ENCODE data around the gene LITAFD. TPM values are rescaled to one million over a fixed set of nuclear protein-coding genes. Genes with fewer than 3 reads are reported as not detected.
A peak's percentile ranks its signal among the peaks of the same experiment; 100 is the strongest.

Gene LITAFD
- total and polyA plus RNA-seq, 9 donors = not detected

DNA sequence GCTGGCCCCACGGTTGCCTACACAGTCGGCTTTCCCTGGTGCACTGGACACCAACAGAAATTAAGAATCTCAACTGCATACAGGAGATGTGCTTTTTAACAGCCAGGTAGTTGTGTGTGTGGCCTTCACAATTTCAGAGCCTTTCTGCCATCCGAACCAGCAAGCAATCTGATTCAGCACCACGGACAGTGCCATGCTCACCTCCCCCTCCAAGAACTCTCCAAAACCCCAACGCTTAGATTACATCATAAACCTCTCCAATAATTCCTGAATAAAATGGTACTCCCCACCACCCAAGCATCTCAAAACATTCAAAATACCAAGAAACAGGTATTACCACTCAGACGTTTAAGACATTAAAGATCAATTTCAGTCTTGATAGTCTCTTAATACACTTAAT is 49.7 kb downstream of the LITAFD start:
- peak; percentile 54 to 78 (median 68) for DNase-seq
- Histone ChIP-seq H3K4me3 (no peak overlapping the region), H3K4me1 (ENCODE audit: insufficient read depth) (peaks cover 13% of the 10 kb centered on the region), H3K27ac (no peak overlapping the region), H3K27me3 (no peaks in the 10 kb centered on the region), H3K9me3 (no peaks in the 10 kb centered on the region), H3K36me3 (no peaks in the 10 kb centered on the region)
- intact Hi-C loops (cut with DNase I) = no loop called here
- TF ChIP-seq EP300 (IDR thresholded peaks at IDR 0.05) (no peak), POLR2A (IDR thresholded peaks at IDR 0.05) (no peak)
- TF ChIP-seq, protein P1, sequence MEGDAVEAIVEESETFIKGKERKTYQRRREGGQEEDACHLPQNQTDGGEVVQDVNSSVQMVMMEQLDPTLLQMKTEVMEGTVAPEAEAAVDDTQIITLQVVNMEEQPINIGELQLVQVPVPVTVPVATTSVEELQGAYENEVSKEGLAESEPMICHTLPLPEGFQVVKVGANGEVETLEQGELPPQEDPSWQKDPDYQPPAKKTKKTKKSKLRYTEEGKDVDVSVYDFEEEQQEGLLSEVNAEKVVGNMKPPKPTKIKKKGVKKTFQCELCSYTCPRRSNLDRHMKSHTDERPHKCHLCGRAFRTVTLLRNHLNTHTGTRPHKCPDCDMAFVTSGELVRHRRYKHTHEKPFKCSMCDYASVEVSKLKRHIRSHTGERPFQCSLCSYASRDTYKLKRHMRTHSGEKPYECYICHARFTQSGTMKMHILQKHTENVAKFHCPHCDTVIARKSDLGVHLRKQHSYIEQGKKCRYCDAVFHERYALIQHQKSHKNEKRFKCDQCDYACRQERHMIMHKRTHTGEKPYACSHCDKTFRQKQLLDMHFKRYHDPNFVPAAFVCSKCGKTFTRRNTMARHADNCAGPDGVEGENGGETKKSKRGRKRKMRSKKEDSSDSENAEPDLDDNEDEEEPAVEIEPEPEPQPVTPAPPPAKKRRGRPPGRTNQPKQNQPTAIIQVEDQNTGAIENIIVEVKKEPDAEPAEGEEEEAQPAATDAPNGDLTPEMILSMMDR (IDR thresholded peaks at IDR 0.05) = no peak
- WGBS, 3 donors = 21 to 30% (median 21%) methylated on average over 6 of the region's 6 CpGs

DNA sequence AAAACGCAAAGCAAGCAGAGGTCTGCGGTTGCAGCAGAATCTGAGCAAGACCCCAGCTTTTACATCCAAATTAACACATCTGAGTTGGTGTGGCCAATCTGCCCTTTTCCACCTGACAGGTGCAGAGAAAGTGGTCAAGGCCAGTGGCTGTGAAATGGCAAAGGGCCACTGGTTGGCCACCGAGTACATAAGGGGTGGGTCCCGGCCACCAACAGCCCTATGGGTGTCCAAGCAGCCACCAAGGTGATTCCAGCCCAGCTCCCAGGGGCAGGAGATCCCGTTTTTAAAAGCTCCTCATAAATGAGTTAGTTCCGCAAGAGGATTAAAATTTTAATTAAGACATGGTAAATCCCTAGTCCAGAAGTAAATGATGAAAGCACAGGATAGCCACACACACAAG is 52.5 kb downstream of the LITAFD start:
- Histone ChIP-seq H3K27ac (no peak overlapping the region), H3K4me1 (ENCODE audit: insufficient read depth) (peaks cover 14% of the 10 kb centered on the region), H3K36me3 (no peaks in the 10 kb centered on the region), H3K4me3 (no peak overlapping the region), H3K27me3 (no peaks in the 10 kb centered on the region), H3K9me3 (no peaks in the 10 kb centered on the region)
- no peak for DNase-seq
- TF ChIP-seq EP300 (IDR thresholded peaks at IDR 0.05) (no peak), POLR2A (IDR thresholded peaks at IDR 0.05) (no peak)
- TF ChIP-seq, protein P1 (IDR thresholded peaks at IDR 0.05) = no peak
- 45 to 59% (median 50%) methylated on average over 6 of the region's 6 CpGs for WGBS, 3 donors
- intact Hi-C loops (cut with DNase I) = no loop called here

Other genes with a start within 250 kb of the LITAFD start
- gene ABAT, start 207.7 kb upstream of the LITAFD start, total RNA-seq = 10 to 100 TPM in 4 of 7 donors, 1 to 10 TPM in 3; 3.8 to 20.3 (median 11.4) TPM
- gene ABAT, start 207.7 kb upstream of the LITAFD start, polyA plus RNA-seq = 10 to 100 TPM; 13.8 to 17.0 TPM
- 10 to 100 TPM in 2 of 7 donors, 1 to 10 TPM in 5; 4.9 to 11.2 (median 9.6) TPM for gene TMEM186, start 84.7 kb upstream of the LITAFD start, total RNA-seq
- 10 to 100 TPM in 1 of 2 donors, 1 to 10 TPM in 1; 6.4 to 11.3 TPM for gene TMEM186, start 84.7 kb upstream of the LITAFD start, polyA plus RNA-seq
- 10 to 100 TPM; 14.2 to 38.6 (median 23.1) TPM for gene PMM2, start 84.5 kb upstream of the LITAFD start, total RNA-seq
- 10 to 100 TPM in 1 of 2 donors, 1 to 10 TPM in 1; 9.6 to 28.0 TPM for gene PMM2, start 84.5 kb upstream of the LITAFD start, polyA plus RNA-seq
- gene CARHSP1, start 13.3 kb upstream of the LITAFD start, total RNA-seq = 10 to 100 TPM; 65.0 to 94.3 (median 81.7) TPM
- 100 to 1,000 TPM in 1 of 2 donors, 10 to 100 TPM in 1; 53.2 to 102 TPM for gene CARHSP1, start 13.3 kb upstream of the LITAFD start, polyA plus RNA-seq
- 100 to 1,000 TPM in 2 of 7 donors, 10 to 100 TPM in 5; 73.8 to 104 (median 98.3) TPM for gene USP7, start 81.6 kb downstream of the LITAFD start, total RNA-seq
- 10 to 100 TPM; 28.1 to 86.3 TPM for gene USP7, start 81.6 kb downstream of the LITAFD start, polyA plus RNA-seq
- 10 to 100 TPM; 31.2 to 76.1 (median 57.5) TPM for gene HAPSTR1, start 209.3 kb downstream of the LITAFD start, total RNA-seq
- 10 to 100 TPM; 15.7 to 29.1 TPM for gene HAPSTR1, start 209.3 kb downstream of the LITAFD start, polyA plus RNA-seq